K562 (cell line): ENCODE measurements around the gene FHDC1. TPM values are rescaled to one million over a fixed set of nuclear protein-coding genes. Genes with fewer than 3 reads are reported as not detected.
A peak's percentile ranks its signal among the peaks of the same experiment; 100 is the strongest.

Experiments
- ATAC-seq: fragments of 200-7000 bp; cut with Tn5 transposase; 3 replicates; pipeline ENCODE4 v1.9.1; 2020; ENCODE audit warnings: moderate library complexity
- BruUV-seq: library from RNA; stranded (reverse); fragments of 400-500 nt; replicated peaks from 2 replicates; lab custom pipeline; 2021; lab: Mats Ljungman, UMichigan
- CTCF ChIA-PET: fragments of 300-600 bp; formaldehyde crosslinking; extraction: SDS; loops from one replicate; lab custom pipeline; 2021; ENCODE audit warnings: low intra/inter-chr PET ratio; lab: Yijun Ruan, JAX
- POLR2A ChIA-PET: fragments of 300-600, 350-650 bp; sonication (Branson Sonifier 250); formaldehyde crosslinking; extraction: SDS; loops from one replicate; lab custom pipeline; 2021; ENCODE audit warnings: antibody characterized with exemption, inconsistent platforms; lab: Yijun Ruan, JAX
- DNase-seq, 4 experiments: peaks; one replicate each; pipeline versions ENCODE4 v3.0.0 to v3.0.0-alpha.2; 2011 to 2018; ENCODE audit warnings: low spot score in 3 of 4, mixed read lengths in 3 of 4; ENCODE audit errors: extremely low read depth in 1 of 4
- FAIRE-seq: peaks from 2 replicates; lab custom pipeline; 2011; peaks lifted over from hg19 to GRCh38; lab: Jason Lieb, UNC
- H2AFZ ChIP-seq: 2 replicates; pipeline ENCODE4 v1.6.0; 2011; ENCODE audit warnings: low read depth, low read length, control low read depth, inconsistent platforms
- H3K27ac ChIP-seq: fragments of 200-600 bp; 3 replicates; pipeline ENCODE4 v1.8.0; 2011; ENCODE audit warnings: low read depth, mild to moderate bottlenecking, control low read depth, inconsistent platforms, low read length, moderate library complexity, mixed read lengths; ENCODE audit errors: extremely low read depth
- H3K27me3 ChIP-seq, 2 experiments: fragments of 300-600 bp in 1 of 2; 2 replicates in 1 of 2; 3 replicates in 1 of 2; pipeline versions ENCODE4 v1.6.0 to v1.8.0; 2011; ENCODE audit warnings: inconsistent platforms in 2 of 2, low read length in 2 of 2, mild to moderate bottlenecking in 1 of 2, mixed read lengths in 1 of 2, moderate library complexity in 1 of 2; ENCODE audit not compliant: control insufficient read depth in 2 of 2, insufficient read depth in 2 of 2
- H3K36me3 ChIP-seq: fragments of 300-600 bp; 3 replicates; pipeline ENCODE4 v1.8.0; 2011; ENCODE audit warnings: mild to moderate bottlenecking, low read length, inconsistent platforms; ENCODE audit not compliant: control insufficient read depth, insufficient read depth
- H3K4me1 ChIP-seq, 2 experiments: fragments of 200-600 bp in 1 of 2; replicated peaks in 1 of 2; 2 replicates in 1 of 2; 3 replicates in 1 of 2; pipeline versions ENCODE4 v1.5.1 to v1.8.0; 2011; ENCODE audit warnings: inconsistent platforms in 2 of 2, low read length in 2 of 2, mild to moderate bottlenecking in 1 of 2, mixed read lengths in 1 of 2, moderate library complexity in 1 of 2; ENCODE audit not compliant: control insufficient read depth in 2 of 2, insufficient read depth in 2 of 2
- H3K4me2 ChIP-seq: 2 replicates; pipeline ENCODE4 v1.6.1; 2011; ENCODE audit warnings: low read length, control low read depth, inconsistent platforms, mixed read lengths; ENCODE audit not compliant: insufficient read depth
- H3K4me3 ChIP-seq: fragments of 200-600 bp; sonication (generic), shearing (Covaris generic); 2 replicates; pipeline ENCODE4 v1.5.1; 2016; ENCODE audit warnings: control low read depth, inconsistent platforms
- H3K79me2 ChIP-seq: fragments of 200-600 bp; 3 replicates; pipeline ENCODE4 v1.8.0; 2011; ENCODE audit warnings: low read length, inconsistent platforms; ENCODE audit not compliant: control insufficient read depth, insufficient read depth
- H3K9ac ChIP-seq, 2 experiments: 2 replicates each; pipeline versions ENCODE4 v1.6.0 to v1.6.1; 2011; ENCODE audit warnings: low read depth in 2 of 2, low read length in 2 of 2, control low read depth in 1 of 2, inconsistent platforms in 1 of 2, mild to moderate bottlenecking in 1 of 2, mixed read lengths in 1 of 2; ENCODE audit not compliant: insufficient read depth in 1 of 2
- H3K9me1 ChIP-seq: one replicate; pipeline ENCODE4 v1.6.0; 2011; ENCODE audit warnings: inconsistent platforms, mild to moderate bottlenecking, low read length, moderate library complexity; ENCODE audit not compliant: control insufficient read depth, insufficient read depth
- H3K9me3 ChIP-seq: replicated peaks from 2 replicates; pipeline ENCODE4 v1.5.1; 2011; ENCODE audit warnings: low read depth, low read length, inconsistent platforms; ENCODE audit not compliant: control insufficient read depth, insufficient read depth
- H4K20me1 ChIP-seq: replicated peaks from 2 replicates; pipeline ENCODE4 v1.6.1; 2011; ENCODE audit warnings: low read length, inconsistent platforms, mixed read lengths; ENCODE audit not compliant: control insufficient read depth, insufficient read depth
- ATF2 ChIP-seq: sonication (generic); formaldehyde crosslinking; IDR thresholded peaks from 2 replicates; pipeline ENCODE4 v1.8.1; 2022; ENCODE audit warnings: missing genetic modification reagents
- C11orf30 ChIP-seq: fragments of 450-650 bp; IDR thresholded peaks from 2 replicates; pipeline ENCODE4 v1.6.1; 2016; ENCODE audit warnings: low read depth, mild to moderate bottlenecking
- E2F3 ChIP-seq: fragments of 250-450 bp; sonication (Bioruptor Pico); IDR thresholded peaks from 2 replicates; pipeline ENCODE4 v1.4.0; 2020; ENCODE audit warnings: mild to moderate bottlenecking
- HNRNPLL ChIP-seq: fragments of 200-400 bp; formaldehyde crosslinking; IDR thresholded peaks from 2 replicates; pipeline ENCODE4 v1.6.1; 2017; ENCODE audit warnings: low read length, low read depth, mild to moderate bottlenecking; ENCODE audit not compliant: poor library complexity, severe bottlenecking
- KDM5B ChIP-seq: fragments of 200-600 bp; sonication (generic); IDR thresholded peaks from 2 replicates; pipeline ENCODE4 v1.6.1; 2012; ENCODE audit warnings: low read depth, mild to moderate bottlenecking, moderate library complexity, low read length, control low read depth, inconsistent platforms; ENCODE audit not compliant: insufficient replicate concordance
- MAFG ChIP-seq: fragments of 450-650 bp; conservative IDR thresholded peaks from 2 replicates; pipeline ENCODE4 v1.6.1; 2016; ENCODE audit warnings: missing genetic modification characterization, missing compliant biosample characterization
- NFE2L1 ChIP-seq: fragments of 450-650 bp; IDR thresholded peaks from 2 replicates; pipeline ENCODE4 v1.6.1; 2016; ENCODE audit warnings: missing genetic modification characterization, low read depth, mild to moderate bottlenecking, missing compliant biosample characterization, moderate library complexity, borderline replicate concordance
- STAT5A ChIP-seq: IDR thresholded peaks from 2 replicates; pipeline ENCODE4 v1.6.1; 2012; ENCODE audit warnings: low read length, inconsistent platforms, borderline replicate concordance
- TBP ChIP-seq: optimal IDR thresholded peaks from 2 replicates; pipeline ENCODE3; 2011; ENCODE audit warnings: low read depth, low read length, improper control_type of control experiment
- XRCC3 ChIP-seq: fragments of 450-650 bp; IDR thresholded peaks from 2 replicates; pipeline ENCODE4 v1.6.1; 2017; ENCODE audit warnings: mild to moderate bottlenecking, moderate library complexity
- ZBTB34 ChIP-seq: fragments of 250-450 bp; sonication (Bioruptor Pico); IDR thresholded peaks from 2 replicates; pipeline ENCODE4 v1.8.0; 2021; ENCODE audit warnings: mild to moderate bottlenecking, moderate library complexity
- ZMIZ1 ChIP-seq, 2 experiments: fragments of 150-350 bp in 1 of 2; IDR thresholded peaks; 2 replicates each; pipeline ENCODE4 v1.6.1; 2012 to 2016; ENCODE audit warnings: low read depth in 2 of 2, low read length in 2 of 2, mild to moderate bottlenecking in 1 of 2, moderate library complexity in 1 of 2
- ZNF146 ChIP-seq: IDR thresholded peaks from one replicate; pipeline ENCODE4 v1.6.1; 2018; ENCODE audit warnings: missing compliant biosample characterization; ENCODE audit not compliant: unreplicated experiment
- ZNF282 ChIP-seq: sonication (generic); formaldehyde crosslinking; IDR thresholded peaks from 2 replicates; pipeline ENCODE4 v1.8.1; 2023; ENCODE audit warnings: missing genetic modification reagents
- ZNF316 ChIP-seq: fragments of 450-650 bp; IDR thresholded peaks from 2 replicates; pipeline ENCODE4 v1.6.1; 2016
- ZNF75A ChIP-seq: fragments of 450-650 bp; formaldehyde crosslinking; IDR thresholded peaks from 2 replicates; pipeline ENCODE4 v1.4.0; 2020; ENCODE audit warnings: mild to moderate bottlenecking
- ZSCAN32 ChIP-seq: fragments of 450-650 bp; formaldehyde crosslinking; IDR thresholded peaks from 2 replicates; pipeline ENCODE4 v1.4.0; 2020; ENCODE audit warnings: mild to moderate bottlenecking, moderate library complexity
- WGBS: fragments of 100-300 bp; shearing (Covaris generic); methylation state at CpG from one replicate; pipeline ENCODE4 v1.1.6; 2016; ENCODE audit warnings: low coverage, mixed read lengths; ENCODE audit not compliant: insufficient coverage; ENCODE audit errors: missing lambda C conversion rate; 5-methylcytosine and 5-hydroxymethylcytosine counted together
- in situ Hi-C: fragments of 300-500 bp; cut with MboI; formaldehyde crosslinking; loops from 4 replicates; pipeline ENCODE4 v1.15.0; 2018; ENCODE audit warnings: inconsistent platforms, mixed read lengths
- intact Hi-C: fragments of 100-400 bp; cut with micrococcal nuclease; formaldehyde crosslinking; loops from 2 replicates; pipeline ENCODE4 v1.14.2; 2022
- polyA plus RNA-seq, 8 experiments: library from polyadenylated mRNA; depleted of rRNA in 4 of 8; stranded (reverse) in 5 of 8; unstranded in 3 of 8; fragments of >200 nt; fragmentation: Nextera tagmentation in 2 of 8; fragmentation: Illumina TruSeq in 1 of 8; extraction: Ambion mirVana in 2 of 8; extraction: Trizol in 1 of 8; gene quantifications; 2 replicates each; pipeline versions ENCODE4 v1.2.1 to v1.2.3, GENCODE V29; 2011 to 2014; ENCODE audit warnings: inconsistent platforms in 1 of 8, missing spikeins in 1 of 8
- total RNA-seq, 7 experiments: library from RNA; depleted of rRNA in 6 of 7; stranded (reverse); fragments of >200 nt in 6 of 7; fragmentation: Illumina TruSeq in 2 of 7; extraction: Trizol in 2 of 7; gene quantifications; 2 replicates each; pipeline versions ENCODE4 v1.2.1 to v1.2.3, GENCODE V29; 2011 to 2021; ENCODE audit warnings: low replicate concordance in 1 of 7

FHDC1 gene
- total and polyA plus RNA-seq, 9 of the 15 experiments (the other 6 are each of a cell fraction or from before 2014, with no cell fraction given), result 0.01 to 0.43 (median 0.07) TPM

GRCh38 chr4:152983774-152984411 lies 47.8 kb downstream of the FHDC1 start:
- no TSS peak for BruUV-seq
- intact Hi-C loops (no loop called here), in situ Hi-C loops (no loop called here)
- FAIRE-seq, result no peak
- Histone ChIP-seq H4K20me1 (no peaks in the 10 kb centered on the region; the same call in 1 of the 2 replicates), H3K4me2 (no peak overlapping the region), H3K9me3 (no peaks in the 10 kb centered on the region), H3K27ac (no peak overlapping the region), H3K4me3 (no peak overlapping the region), H3K27me3 (peaks cover 28 to 57% of the 10 kb centered on the region in 2 experiments), H3K4me1 (no peaks in the 10 kb centered on the region), H3K9me1 (no peaks in the 10 kb centered on the region), H3K36me3 (no peaks in the 10 kb centered on the region), H3K79me2 (no peaks in the 10 kb centered on the region), H3K9ac (no peak overlapping the region), H2AFZ (no peak overlapping the region)
- no peak for DNase-seq
- ATAC-seq, result no peak
- WGBS, result 0% methylated on average over 6 of the region's 6 CpGs
- CTCF ChIA-PET, result interaction anchor here (0.7 kb wide), 1 partner anchor 317 kb away, joined by 5 read pairs; no protein-coding TSS in a partner anchor
- POLR2A ChIA-PET, result interaction anchor here (0.6 to 2.1 kb wide), 2 partner anchors 10 to 412 kb away, joined by 3 to 7 read pairs; no protein-coding TSS in a partner anchor
- TF ChIP-seq TBP (no peak), ZNF282 (CRISPR knock-in tag) (no peak), ZSCAN32 (no peak), NFE2L1 (tag) (no peak), C11orf30 (peak; percentile 50; the same call in 1 of the 2 replicates), STAT5A (no peak), E2F3 (CRISPR knock-in tag) (no peak), ZNF146 (CRISPR knock-in tag) (no peak), HNRNPLL (no peak), MAFG (tag) (peak; percentile 51; the same call in 1 of the 2 replicates), ATF2 (no peak), XRCC3 (no peak), ZBTB34 (CRISPR knock-in tag) (no peak), ZMIZ1 (IDR thresholded peaks at IDR 0.05; ENCODE audit: low read depth in 2 of 2, low read length in 2 of 2) (no peak), ZNF75A (CRISPR knock-in tag) (no peak), KDM5B (no peak), ZNF316 (peak; percentile 55; the same call in 1 of the 2 replicates)
